Measurements from ENCODE around the gene DDX24.

The DDX24 gene

GRCh38 chr14:94049625-94050023, 31.4 kb downstream of the DDX24 start:
- Histone ChIP-seq H3K4ac (ENCODE audit: low read depth, low read length) (no peak overlapping the region), H3K79me2 (ENCODE audit: control insufficient read depth, insufficient read depth, low read length, poor library complexity) (no peaks in the 10 kb centered on the region), H2AK5ac (ENCODE audit: low read length) (no peak overlapping the region), H3K18ac (ENCODE audit: low read length) (no peak overlapping the region), H2BK120ac (ENCODE audit: insufficient read depth, low read length, poor library complexity) (no peak overlapping the region), H3K27ac (ENCODE audit: low read depth, low read length) (no peak overlapping the region), H4K8ac (ENCODE audit: low read depth, low read length) (no peak overlapping the region), H3K9ac (ENCODE audit: low read length) (no peak overlapping the region), H3K14ac (ENCODE audit: low read length) (no peak overlapping the region), H4K12ac (ENCODE audit: low read depth, low read length) (no peak overlapping the region), H3K79me1 (ENCODE audit: low read length) (no peaks in the 10 kb centered on the region), H3K27me3 (ENCODE audit: insufficient read depth, low read length) (no peaks in the 10 kb centered on the region), H2BK5ac (ENCODE audit: low read depth, low read length, poor library complexity) (no peak overlapping the region), H3K4me3 (ENCODE audit: low read depth, low read length) (no peak overlapping the region), H3K9me3 (ENCODE audit: insufficient read depth, low read depth, low read length) (no peaks in the 10 kb centered on the region), H3K4me1 (ENCODE audit: control insufficient read depth in 1 of 2, insufficient read depth in 2 of 2, low read length in 2 of 2) (no peaks in the 10 kb centered on the region), H2AFZ (ENCODE audit: insufficient read depth, low read length, poor library complexity) (no peak overlapping the region), H4K91ac (ENCODE audit: low read depth, low read length) (no peak overlapping the region), H3K23ac (ENCODE audit: low read length) (no peak overlapping the region), H3K36me3 (ENCODE audit: control insufficient read depth in 1 of 2, insufficient read depth in 2 of 2, low read length in 2 of 2) (peaks cover 49 to 73% of the 10 kb centered on the region in 2 experiments), H3K4me2 (ENCODE audit: low read length) (no peak overlapping the region), H2BK12ac (ENCODE audit: low read length) (no peak overlapping the region)
- DNase-seq = no peak
- no CpG with 5 or more reads among the region's 2 CpGs for WGBS (ENCODE audit: extremely low coverage, insufficient coverage, insufficient read length)

GRCh38 chr14:94048691-94049624, 32.0 kb downstream of the DDX24 start:
- DNase-seq = no peak
- Histone ChIP-seq H2BK12ac (ENCODE audit: low read length) (no peak overlapping the region), H3K4me1 (ENCODE audit: control insufficient read depth in 1 of 2, insufficient read depth in 2 of 2, low read length in 2 of 2) (no peaks in the 10 kb centered on the region), H3K4me2 (ENCODE audit: low read length) (no peak overlapping the region), H2BK120ac (ENCODE audit: insufficient read depth, low read length, poor library complexity) (no peak overlapping the region), H3K79me1 (ENCODE audit: low read length) (no peaks in the 10 kb centered on the region), H3K18ac (ENCODE audit: low read length) (no peak overlapping the region), H4K12ac (ENCODE audit: low read depth, low read length) (no peak overlapping the region), H3K4me3 (ENCODE audit: low read depth, low read length) (no peak overlapping the region), H3K14ac (ENCODE audit: low read length) (no peak overlapping the region), H3K9ac (ENCODE audit: low read length) (no peak overlapping the region), H2BK5ac (ENCODE audit: low read depth, low read length, poor library complexity) (no peak overlapping the region), H4K8ac (ENCODE audit: low read depth, low read length) (no peak overlapping the region), H4K91ac (ENCODE audit: low read depth, low read length) (no peak overlapping the region), H3K9me3 (ENCODE audit: insufficient read depth, low read depth, low read length) (no peaks in the 10 kb centered on the region), H3K23ac (ENCODE audit: low read length) (no peak overlapping the region), H3K36me3 (ENCODE audit: control insufficient read depth in 1 of 2, insufficient read depth in 2 of 2, low read length in 2 of 2) (peaks cover 51 to 75% of the 10 kb centered on the region in 2 experiments), H3K27me3 (ENCODE audit: insufficient read depth, low read length) (no peaks in the 10 kb centered on the region), H3K4ac (ENCODE audit: low read depth, low read length) (no peak overlapping the region), H3K27ac (ENCODE audit: low read depth, low read length) (no peak overlapping the region), H3K79me2 (ENCODE audit: control insufficient read depth, insufficient read depth, low read length, poor library complexity) (no peaks in the 10 kb centered on the region), H2AK5ac (ENCODE audit: low read length) (no peak overlapping the region), H2AFZ (ENCODE audit: insufficient read depth, low read length, poor library complexity) (no peak overlapping the region)
- no CpG with 5 or more reads among the region's 10 CpGs for WGBS (ENCODE audit: extremely low coverage, insufficient coverage, insufficient read length)

- Histone ChIP-seq H2BK12ac (ENCODE audit: low read length) (no peak overlapping the region), H2BK120ac (ENCODE audit: insufficient read depth, low read length, poor library complexity) (no peak overlapping the region), H3K27ac (ENCODE audit: low read depth, low read length) (no peak overlapping the region), H3K4me2 (ENCODE audit: low read length) (no peak overlapping the region), H4K12ac (ENCODE audit: low read depth, low read length) (no peak overlapping the region), H3K9me3 (ENCODE audit: insufficient read depth, low read depth, low read length) (no peaks in the 10 kb centered on the region), H2AFZ (ENCODE audit: insufficient read depth, low read length, poor library complexity) (no peak overlapping the region), H3K9ac (ENCODE audit: low read length) (no peak overlapping the region), H3K4ac (ENCODE audit: low read depth, low read length) (no peak overlapping the region), H3K18ac (ENCODE audit: low read length) (no peak overlapping the region), H2AK5ac (ENCODE audit: low read length) (no peak overlapping the region), H4K91ac (ENCODE audit: low read depth, low read length) (no peak overlapping the region), H3K79me2 (ENCODE audit: control insufficient read depth, insufficient read depth, low read length, poor library complexity) (no peaks in the 10 kb centered on the region), H3K4me3 (ENCODE audit: low read depth, low read length) (no peak overlapping the region), H3K14ac (ENCODE audit: low read length) (no peak overlapping the region), H3K36me3 (ENCODE audit: control insufficient read depth in 1 of 2, insufficient read depth in 2 of 2, low read length in 2 of 2) (peaks cover 56 to 77% of the 10 kb centered on the region in 2 experiments), H2BK5ac (ENCODE audit: low read depth, low read length, poor library complexity) (no peak overlapping the region), H3K4me1 (ENCODE audit: control insufficient read depth in 1 of 2, insufficient read depth in 2 of 2, low read length in 2 of 2) (no peaks in the 10 kb centered on the region), H3K27me3 (ENCODE audit: insufficient read depth, low read length) (no peaks in the 10 kb centered on the region), H3K79me1 (ENCODE audit: low read length) (no peaks in the 10 kb centered on the region), H3K23ac (ENCODE audit: low read length) (no peak overlapping the region), H4K8ac (ENCODE audit: low read depth, low read length) (no peak overlapping the region)
- no CpG with 5 or more reads among the region's 3 CpGs for WGBS (ENCODE audit: extremely low coverage, insufficient coverage, insufficient read length)
- no peak for DNase-seq
These were observed 33.4 kb downstream of the DDX24 start for GRCh38 chr14:94047581-94047980.

DNA sequence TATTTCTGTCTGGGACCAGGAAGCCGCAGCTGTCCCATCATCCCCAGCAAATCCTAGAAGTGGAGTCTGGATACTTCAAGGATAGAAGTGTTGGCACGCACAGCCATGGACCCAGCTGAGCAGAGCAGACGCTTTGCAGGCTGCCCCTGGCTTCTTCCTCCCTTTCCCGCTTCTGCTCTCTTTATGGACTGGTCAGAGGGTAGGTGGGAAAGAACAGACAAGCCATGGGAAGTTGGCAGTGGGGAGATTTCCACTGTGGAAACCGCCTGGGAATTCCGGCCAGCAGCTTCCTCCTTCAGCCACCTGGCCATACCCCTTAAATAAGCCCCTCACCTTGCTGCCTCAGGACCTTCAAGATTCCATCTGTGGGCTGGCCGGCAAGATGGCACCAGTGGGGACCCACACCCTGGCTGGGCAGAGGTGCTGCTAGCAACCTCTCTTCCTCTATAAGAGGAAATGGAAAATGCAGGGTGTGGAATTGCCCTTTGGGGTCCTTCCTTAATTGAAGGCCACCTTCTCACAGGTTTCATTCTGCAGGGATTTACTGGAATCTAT, 34.2 kb downstream of the DDX24 start:
- WGBS (ENCODE audit: extremely low coverage, insufficient coverage, insufficient read length) = no CpG with 5 or more reads among the region's 7 CpGs

More for the DNA sequence above, 34.2 kb downstream of the DDX24 start:
- H3K4me2 ChIP-seq (ENCODE audit: low read length) = no peak overlapping the region
- no peaks in the 10 kb centered on the region for H3K79me1 ChIP-seq (ENCODE audit: low read length)
- no peak overlapping the region for H2AFZ ChIP-seq (ENCODE audit: insufficient read depth, low read length, poor library complexity)
- H3K18ac ChIP-seq (ENCODE audit: low read length) = no peak overlapping the region
- H3K4me1 ChIP-seq (ENCODE audit: control insufficient read depth in 1 of 2, insufficient read depth in 2 of 2, low read length in 2 of 2) = no peaks in the 10 kb centered on the region
- H3K27ac ChIP-seq (ENCODE audit: low read depth, low read length) = no peak overlapping the region
- no peak overlapping the region for H2BK120ac ChIP-seq (ENCODE audit: insufficient read depth, low read length, poor library complexity)
- no peaks in the 10 kb centered on the region for H3K27me3 ChIP-seq (ENCODE audit: insufficient read depth, low read length)
- no peak overlapping the region for H3K9ac ChIP-seq (ENCODE audit: low read length)
- H4K8ac ChIP-seq (ENCODE audit: low read depth, low read length) = no peak overlapping the region
- no peak overlapping the region for H4K91ac ChIP-seq (ENCODE audit: low read depth, low read length)
- DNase-seq = no peak
- H4K12ac ChIP-seq (ENCODE audit: low read depth, low read length) = no peak overlapping the region
- no peak overlapping the region for H2BK5ac ChIP-seq (ENCODE audit: low read depth, low read length, poor library complexity)
- H3K4ac ChIP-seq (ENCODE audit: low read depth, low read length) = no peak overlapping the region
- no peak overlapping the region for H2AK5ac ChIP-seq (ENCODE audit: low read length)
- peaks cover 1% of the 10 kb centered on the region for H3K9me3 ChIP-seq (ENCODE audit: insufficient read depth, low read depth, low read length)
- no peak overlapping the region for H3K23ac ChIP-seq (ENCODE audit: low read length)
- no peak overlapping the region for H3K14ac ChIP-seq (ENCODE audit: low read length)
- H2BK12ac ChIP-seq (ENCODE audit: low read length) = no peak overlapping the region
- H3K36me3 ChIP-seq (ENCODE audit: control insufficient read depth in 1 of 2, insufficient read depth in 2 of 2, low read length in 2 of 2) = peaks cover 51 to 71% of the 10 kb centered on the region in 2 experiments
- no peaks in the 10 kb centered on the region for H3K79me2 ChIP-seq (ENCODE audit: control insufficient read depth, insufficient read depth, low read length, poor library complexity)
- H3K4me3 ChIP-seq (ENCODE audit: low read depth, low read length) = no peak overlapping the region
